GM12891 (cell line): Measurements from ENCODE around the gene NCOA3.

ENCODE experiments used
- DNase-seq: peaks from one replicate; pipeline ENCODE4 v3.0.0; 2011; ENCODE audit warnings: low spot score; ENCODE audit not compliant: insufficient read length
- FAIRE-seq: peaks from 2 replicates; lab custom pipeline; 2011; peaks lifted over from hg19 to GRCh38; lab: Jason Lieb, UNC
- PAX5 ChIP-seq: IDR thresholded peaks from 2 replicates; pipeline ENCODE4 v1.6.1; 2011; ENCODE audit warnings: low read length, moderate library complexity, mild to moderate bottlenecking; ENCODE audit not compliant: insufficient read depth, severe bottlenecking
- POLR2A ChIP-seq: IDR thresholded peaks from 2 replicates; pipeline ENCODE4 v1.6.1; 2011; ENCODE audit warnings: low read depth, low read length, control low read depth
- POLR2AphosphoS5 ChIP-seq: IDR thresholded peaks from 2 replicates; pipeline ENCODE4 v1.6.1; 2011; ENCODE audit warnings: low read depth, low read length, control low read depth
- POU2F2 ChIP-seq: IDR thresholded peaks from 2 replicates; pipeline ENCODE4 v1.6.1; 2011; ENCODE audit warnings: low read depth, mild to moderate bottlenecking, control low read depth, low read length, moderate library complexity
- SPI1 ChIP-seq: IDR thresholded peaks from 2 replicates; pipeline ENCODE4 v1.6.1; 2011; ENCODE audit warnings: low read depth, low read length, control low read depth
- TAF1 ChIP-seq: IDR thresholded peaks from 2 replicates; pipeline ENCODE4 v1.6.1; 2011; ENCODE audit warnings: low read depth, low read length, control low read depth

Gene NCOA3

DNA sequence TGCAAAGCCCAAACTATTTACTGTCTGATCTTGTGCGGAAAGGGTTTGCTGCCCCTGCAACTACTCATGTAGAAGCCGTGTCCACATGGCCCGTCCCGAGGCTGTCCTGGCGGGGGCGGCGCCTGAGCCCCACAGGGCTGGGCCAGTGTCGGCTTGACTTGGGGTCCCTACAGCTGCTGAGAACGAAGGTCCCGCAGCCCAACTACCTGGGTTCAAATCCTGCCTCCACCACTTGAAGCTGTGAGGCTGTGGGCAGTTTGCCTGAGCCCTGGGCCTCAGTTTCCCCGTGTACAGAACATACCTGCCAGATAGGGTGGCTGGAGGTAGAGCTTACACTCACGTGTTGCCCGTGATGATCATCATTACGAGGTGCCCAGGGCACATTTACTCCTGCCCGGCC lies 172.5 kb downstream of the NCOA3 start:
- FAIRE-seq, result no peak
- TF ChIP-seq TAF1, result no peak
- no peak for TF ChIP-seq POU2F2
- no peak for TF ChIP-seq PAX5
- no peak for TF ChIP-seq POLR2AphosphoS5
- no peak for TF ChIP-seq SPI1
- TF ChIP-seq POLR2A, result peak; percentile 13; the same call in 1 of the 2 replicates
- no peak for DNase-seq

DNA sequence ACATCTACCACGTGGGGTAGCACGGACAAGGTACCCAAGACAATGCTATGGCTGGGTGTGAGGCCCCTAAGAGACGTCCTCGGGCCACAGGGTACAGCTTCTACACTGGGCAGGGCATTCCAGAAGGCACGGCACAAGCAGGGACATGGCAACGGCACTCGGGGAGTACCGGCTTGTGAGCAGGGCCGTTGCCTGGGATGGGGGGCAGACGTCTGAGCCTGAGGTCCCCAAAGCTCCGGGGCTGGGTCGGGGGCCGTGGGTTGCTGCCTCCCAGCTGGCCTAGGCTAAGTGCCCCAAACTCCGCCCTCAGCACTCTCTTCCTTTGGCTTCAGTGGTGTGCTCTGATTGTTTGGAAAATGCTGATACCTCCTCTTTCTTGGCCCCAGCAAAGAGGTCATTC lies 173.0 kb downstream of the NCOA3 start:
- FAIRE-seq, result no peak

DNA sequence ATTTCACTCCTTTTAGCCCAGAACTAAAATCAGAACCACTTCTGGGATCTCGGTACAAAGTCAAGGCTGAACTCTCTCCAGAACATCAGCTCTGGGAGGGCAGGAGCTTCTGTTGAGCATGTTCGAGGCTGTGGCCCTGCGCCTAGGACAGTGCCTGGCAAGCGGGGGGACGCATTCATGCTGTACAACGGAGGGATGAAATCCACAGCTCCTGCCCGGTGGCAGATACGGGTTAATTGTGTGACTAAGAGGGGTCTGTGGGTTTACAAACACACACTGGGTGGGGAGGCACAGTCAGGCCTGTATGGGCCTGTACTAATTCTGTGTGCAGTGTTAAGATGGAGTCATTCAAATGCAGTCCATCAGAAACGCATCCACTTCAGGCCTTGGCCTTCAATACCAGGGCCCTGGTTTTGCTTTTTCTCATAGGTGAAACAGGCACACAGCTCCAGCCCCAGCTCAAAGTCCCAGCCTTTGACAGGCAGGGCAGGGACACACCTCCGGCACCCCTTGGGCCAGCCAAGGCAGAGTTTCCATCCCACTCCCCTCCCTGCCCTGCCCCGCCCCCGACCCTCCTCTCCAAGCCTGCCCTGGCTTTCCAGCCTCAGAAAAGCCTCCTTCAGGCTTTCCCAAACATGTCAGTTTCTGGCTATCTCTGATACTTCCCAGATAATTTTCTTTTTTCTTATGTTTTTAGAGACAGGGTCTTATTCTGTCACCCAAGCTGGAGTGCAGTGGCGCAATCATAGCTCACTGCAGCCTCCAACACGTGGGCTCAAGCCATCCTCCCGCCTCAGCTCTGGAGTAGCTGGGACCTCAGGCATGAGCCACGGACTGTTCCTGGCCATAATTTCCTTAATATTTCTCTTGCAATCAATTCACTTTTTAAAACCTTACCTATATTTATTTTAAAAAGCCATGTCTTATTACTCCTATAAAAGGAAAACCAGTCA lies 173.8 kb downstream of the NCOA3 start:
- TF ChIP-seq PAX5, result no peak
- no peak for TF ChIP-seq POLR2AphosphoS5
- no peak for TF ChIP-seq POU2F2
- TF ChIP-seq POLR2A, result no peak
- no peak for TF ChIP-seq SPI1
- no peak for TF ChIP-seq TAF1
- DNase-seq, result no peak
- no peak for FAIRE-seq

More for the DNA sequence above, 173.0 kb downstream of the NCOA3 start:
- TF ChIP-seq PAX5 (no peak), POLR2A (peak; percentile 7; the same call in 1 of the 2 replicates)
- DNase-seq, result no peak

DNA sequence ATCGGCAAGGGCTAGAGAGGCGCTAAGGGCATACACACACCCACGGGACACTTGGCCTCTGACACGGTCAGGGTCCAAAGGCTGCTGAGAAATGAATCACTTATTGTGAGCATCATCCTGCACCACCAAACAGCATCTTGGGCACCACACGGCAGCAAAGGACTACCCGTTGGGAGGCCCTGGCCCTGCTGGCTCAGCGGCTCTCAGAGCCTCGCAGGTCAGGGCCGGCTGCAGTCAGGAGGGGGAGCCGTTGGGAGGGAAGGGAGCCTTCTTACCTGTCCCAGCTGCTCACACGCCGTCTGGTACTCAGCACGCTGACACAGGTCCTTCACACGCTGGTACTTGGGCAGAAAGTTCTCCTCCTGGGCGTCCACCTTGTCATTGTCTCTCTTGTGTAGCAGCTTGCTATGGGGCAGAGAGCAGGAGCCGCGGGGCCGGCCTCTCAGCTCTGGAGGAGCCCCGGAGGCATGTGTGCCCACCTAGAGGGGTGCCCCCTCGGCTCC lies 174.6 kb downstream of the NCOA3 start:
- FAIRE-seq (no peak), DNase-seq (no peak)
- TF ChIP-seq TAF1, result no peak
- TF ChIP-seq SPI1, result no peak
- no peak for TF ChIP-seq PAX5
- TF ChIP-seq POLR2A, result no peak; the same call in 1 of the 2 replicates
- no peak for TF ChIP-seq POLR2AphosphoS5
- TF ChIP-seq POU2F2, result no peak

DNA sequence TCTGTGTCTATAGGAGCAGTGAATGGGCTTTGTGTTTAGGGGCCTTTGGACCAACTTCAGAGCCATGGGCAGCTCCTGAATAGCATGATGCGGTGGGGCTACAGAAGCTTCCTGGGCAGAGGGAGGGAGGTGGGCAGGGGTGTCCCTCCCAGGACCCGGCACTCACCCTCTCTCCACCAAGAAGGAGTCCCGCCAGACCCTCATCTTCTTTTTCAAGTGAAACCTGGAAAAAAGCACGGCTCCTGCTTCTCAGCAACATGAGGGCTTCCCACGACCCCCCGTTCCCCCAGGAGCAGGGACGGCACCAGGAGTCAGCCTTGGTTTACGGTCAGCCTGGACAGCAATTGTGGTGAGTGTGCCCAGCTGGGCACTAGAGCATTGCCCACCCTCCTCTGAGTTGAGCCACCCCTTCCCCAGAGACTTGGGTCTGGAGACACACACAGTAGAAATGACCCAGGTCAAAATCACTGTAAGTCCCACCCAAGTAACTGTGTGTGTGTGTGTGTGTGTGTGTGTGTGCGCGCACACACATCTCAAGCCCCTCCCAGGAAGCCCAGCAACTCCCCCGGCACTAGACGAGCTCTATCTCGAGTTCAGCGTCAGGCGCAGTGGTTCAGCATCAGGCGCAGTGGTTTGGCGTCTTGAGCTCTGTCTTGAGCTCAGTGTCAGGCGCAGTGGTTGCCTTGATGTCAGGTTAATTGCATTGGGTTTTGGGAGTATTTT lies 175.4 kb downstream of the NCOA3 start:
- TF ChIP-seq SPI1, result no peak
- TF ChIP-seq TAF1, result no peak
- no peak for TF ChIP-seq POU2F2
- TF ChIP-seq POLR2A, result no peak
- no peak for TF ChIP-seq POLR2AphosphoS5
- no peak for TF ChIP-seq PAX5
- DNase-seq (no peak), FAIRE-seq (no peak)

DNA sequence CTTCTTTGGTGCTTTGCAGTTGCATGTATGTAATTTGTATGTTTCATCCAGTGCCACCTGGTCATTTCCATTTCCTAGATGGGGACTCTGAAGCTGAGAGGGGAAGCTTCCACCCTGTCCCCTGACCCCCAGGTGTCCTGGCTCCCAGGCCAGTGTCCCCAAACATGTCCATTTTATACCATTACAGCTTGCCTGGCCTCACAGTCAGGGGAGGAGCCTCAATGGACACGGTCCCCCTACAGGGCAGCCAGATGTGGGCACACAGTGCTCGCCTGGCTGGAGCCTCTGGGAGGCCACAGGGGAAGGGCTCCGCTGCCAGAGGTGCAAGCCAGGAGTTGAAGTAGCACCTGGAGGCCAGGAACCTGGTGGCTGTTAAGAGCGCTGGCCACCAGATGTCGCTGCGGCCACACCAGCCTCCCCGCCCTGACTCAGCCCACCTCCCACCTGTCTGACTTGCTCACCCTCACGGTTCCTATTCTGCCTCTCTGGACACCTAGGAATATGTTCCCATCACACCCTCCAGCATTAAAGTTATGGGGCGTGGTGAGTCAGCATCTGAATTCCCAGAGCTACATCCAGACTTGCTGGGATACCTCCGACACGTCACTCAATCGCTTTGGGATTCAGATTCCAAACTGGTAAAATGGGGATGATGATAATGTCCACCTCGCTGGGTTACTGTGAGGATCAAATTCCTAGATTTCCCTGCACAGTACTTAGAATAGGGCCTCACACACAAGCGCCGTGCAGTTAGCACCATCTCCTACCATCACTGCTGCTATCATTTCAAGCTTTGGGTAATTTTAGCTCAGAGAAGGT lies 176.2 kb downstream of the NCOA3 start:
- FAIRE-seq (peak; percentile 71), DNase-seq (peak; percentile 82)
- no peak for TF ChIP-seq POLR2AphosphoS5
- TF ChIP-seq POLR2A, result no peak
- TF ChIP-seq TAF1, result no peak
- TF ChIP-seq SPI1, result no peak
- no peak for TF ChIP-seq PAX5
- TF ChIP-seq POU2F2, result peak; percentile 56; the same call in 1 of the 2 replicates

DNA sequence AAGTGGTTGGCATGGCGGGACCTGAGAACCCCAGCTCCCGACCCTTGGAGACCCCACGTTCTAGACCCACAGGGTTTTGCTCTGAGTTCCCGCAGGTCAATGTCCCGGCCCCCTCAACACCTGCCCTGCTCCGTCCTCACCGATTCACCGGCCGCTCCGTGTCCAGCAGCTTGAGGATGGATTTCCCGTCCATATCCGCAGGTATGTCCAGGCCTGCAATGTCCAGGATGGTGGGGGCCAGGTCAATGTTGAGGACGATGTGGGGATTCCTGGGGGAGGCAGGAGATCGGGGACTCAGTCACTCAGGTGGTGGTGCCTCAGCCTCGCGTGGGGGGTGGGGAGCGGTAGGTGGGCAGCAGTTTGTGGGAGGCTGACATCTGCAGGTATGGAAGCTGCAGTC lies 176.8 kb downstream of the NCOA3 start:
- no peak for DNase-seq
- TF ChIP-seq POU2F2 (no peak), SPI1 (no peak), TAF1 (no peak), PAX5 (no peak), POLR2AphosphoS5 (no peak), POLR2A (no peak)
- FAIRE-seq, result no peak

DNA sequence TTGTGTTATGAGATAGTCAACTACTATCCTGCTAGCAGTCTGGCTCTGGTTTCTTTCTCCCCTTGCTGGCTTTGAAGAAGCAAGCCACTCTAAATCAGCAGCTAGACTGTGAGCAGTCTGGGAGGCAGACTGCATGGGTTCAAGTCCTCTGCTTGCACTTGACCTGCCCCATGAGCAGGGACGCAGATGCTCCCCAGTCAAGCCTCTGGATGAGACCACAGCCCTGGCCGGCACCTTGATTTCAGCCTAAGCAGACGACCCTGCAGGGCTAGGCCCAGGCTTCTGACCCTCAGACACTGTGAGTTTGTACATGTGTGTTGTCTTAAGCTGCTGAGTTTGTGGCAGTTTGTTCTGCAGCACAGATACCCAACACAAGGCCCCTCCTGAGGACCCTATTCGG lies 177.8 kb downstream of the NCOA3 start:
- DNase-seq (no peak), FAIRE-seq (no peak)
- TF ChIP-seq POLR2AphosphoS5, result no peak
- no peak for TF ChIP-seq POU2F2
- TF ChIP-seq SPI1, result no peak
- TF ChIP-seq TAF1, result no peak
- TF ChIP-seq PAX5, result no peak
- no peak for TF ChIP-seq POLR2A

DNA sequence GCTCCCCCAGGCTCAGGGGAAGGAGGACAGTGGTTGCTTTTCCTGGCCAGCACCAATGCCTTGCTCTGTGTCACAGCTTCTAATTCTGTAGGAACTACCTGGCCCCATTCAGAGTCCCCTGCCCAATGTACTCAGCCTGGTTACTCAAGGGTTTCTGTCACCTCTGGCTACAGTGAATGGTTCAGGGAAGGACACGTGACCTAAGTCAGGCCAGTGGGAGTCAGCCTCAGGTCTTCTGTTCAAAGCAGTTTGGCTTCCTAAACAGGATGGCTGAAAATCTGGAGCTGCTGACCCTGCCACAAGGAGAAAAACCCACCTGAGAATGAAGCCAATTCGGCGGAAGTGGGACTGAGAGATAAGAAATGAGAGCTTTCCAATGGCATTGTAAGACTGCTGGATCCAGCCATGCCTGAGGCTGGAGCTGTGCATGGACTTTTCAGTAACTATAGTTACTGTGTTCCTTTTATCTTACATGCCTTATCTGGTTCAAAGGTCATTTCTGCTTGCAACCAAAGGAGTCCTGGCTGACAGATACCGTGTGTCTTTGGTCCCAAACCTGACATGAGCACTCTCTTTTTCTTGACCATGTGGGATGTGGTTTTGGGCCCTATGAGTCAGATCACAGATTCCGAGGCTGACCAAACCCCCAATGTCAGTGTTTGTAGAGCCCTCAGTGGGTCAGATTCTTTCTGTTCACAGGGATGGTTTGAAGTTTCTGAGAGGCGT lies 179.3 kb downstream of the NCOA3 start:
- TF ChIP-seq POU2F2 (no peak), TAF1 (no peak), SPI1 (no peak), POLR2AphosphoS5 (no peak), PAX5 (no peak), POLR2A (no peak)
- DNase-seq, result no peak
- no peak for FAIRE-seq
